ENCODE data around the gene KRT76.

Gene KRT76

GRCh38 chr12:52759695-52760094, 17.4 kb downstream of the KRT76 start:
- TF ChIP-seq, protein P1, sequence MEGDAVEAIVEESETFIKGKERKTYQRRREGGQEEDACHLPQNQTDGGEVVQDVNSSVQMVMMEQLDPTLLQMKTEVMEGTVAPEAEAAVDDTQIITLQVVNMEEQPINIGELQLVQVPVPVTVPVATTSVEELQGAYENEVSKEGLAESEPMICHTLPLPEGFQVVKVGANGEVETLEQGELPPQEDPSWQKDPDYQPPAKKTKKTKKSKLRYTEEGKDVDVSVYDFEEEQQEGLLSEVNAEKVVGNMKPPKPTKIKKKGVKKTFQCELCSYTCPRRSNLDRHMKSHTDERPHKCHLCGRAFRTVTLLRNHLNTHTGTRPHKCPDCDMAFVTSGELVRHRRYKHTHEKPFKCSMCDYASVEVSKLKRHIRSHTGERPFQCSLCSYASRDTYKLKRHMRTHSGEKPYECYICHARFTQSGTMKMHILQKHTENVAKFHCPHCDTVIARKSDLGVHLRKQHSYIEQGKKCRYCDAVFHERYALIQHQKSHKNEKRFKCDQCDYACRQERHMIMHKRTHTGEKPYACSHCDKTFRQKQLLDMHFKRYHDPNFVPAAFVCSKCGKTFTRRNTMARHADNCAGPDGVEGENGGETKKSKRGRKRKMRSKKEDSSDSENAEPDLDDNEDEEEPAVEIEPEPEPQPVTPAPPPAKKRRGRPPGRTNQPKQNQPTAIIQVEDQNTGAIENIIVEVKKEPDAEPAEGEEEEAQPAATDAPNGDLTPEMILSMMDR (IDR thresholded peaks at IDR 0.05; ENCODE audit: insufficient read depth, low read length, missing control alignments) = no peak
- DNase-seq (ENCODE audit: low read depth, low spot score) = no peak
- ChIA-PET CTCF (interaction anchor here (1.7 kb wide), 1 partner anchor 111 kb away, joined by 3 read pairs; no protein-coding TSS in a partner anchor), POLR2A (no interaction called here)
- H3K4me3 ChIP-seq (ENCODE audit: low read depth, low read length) = no peak overlapping the region

- TF ChIP-seq, protein P1 (IDR thresholded peaks at IDR 0.05; ENCODE audit: insufficient read depth, low read length, missing control alignments) = no peak
- POLR2A ChIA-PET = no interaction called here
- H3K4me3 ChIP-seq (ENCODE audit: low read depth, low read length) = no peak overlapping the region
- DNase-seq (ENCODE audit: low read depth, low spot score) = no peak
- CTCF ChIA-PET = interaction anchor here (1.7 kb wide), 1 partner anchor 112 kb away, joined by 3 read pairs; no protein-coding TSS in a partner anchor
Observed at GRCh38 chr12:52759218-52759617, 17.9 kb downstream of the KRT76 start.

GRCh38 chr12:52757449-52758176, 19.5 kb downstream of the KRT76 start:
- DNase-seq (ENCODE audit: low read depth, low spot score) = no peak
- ChIA-PET CTCF (interaction anchor here (1.2 kb wide), 2 partner anchors 31 to 108 kb away, joined by 3 to 4 read pairs; no protein-coding TSS in a partner anchor), POLR2A (no interaction called here)
- TF ChIP-seq, protein P1 (IDR thresholded peaks at IDR 0.05; ENCODE audit: insufficient read depth, low read length, missing control alignments) = no peak
- H3K4me3 ChIP-seq (ENCODE audit: low read depth, low read length) = no peak overlapping the region

DNA sequence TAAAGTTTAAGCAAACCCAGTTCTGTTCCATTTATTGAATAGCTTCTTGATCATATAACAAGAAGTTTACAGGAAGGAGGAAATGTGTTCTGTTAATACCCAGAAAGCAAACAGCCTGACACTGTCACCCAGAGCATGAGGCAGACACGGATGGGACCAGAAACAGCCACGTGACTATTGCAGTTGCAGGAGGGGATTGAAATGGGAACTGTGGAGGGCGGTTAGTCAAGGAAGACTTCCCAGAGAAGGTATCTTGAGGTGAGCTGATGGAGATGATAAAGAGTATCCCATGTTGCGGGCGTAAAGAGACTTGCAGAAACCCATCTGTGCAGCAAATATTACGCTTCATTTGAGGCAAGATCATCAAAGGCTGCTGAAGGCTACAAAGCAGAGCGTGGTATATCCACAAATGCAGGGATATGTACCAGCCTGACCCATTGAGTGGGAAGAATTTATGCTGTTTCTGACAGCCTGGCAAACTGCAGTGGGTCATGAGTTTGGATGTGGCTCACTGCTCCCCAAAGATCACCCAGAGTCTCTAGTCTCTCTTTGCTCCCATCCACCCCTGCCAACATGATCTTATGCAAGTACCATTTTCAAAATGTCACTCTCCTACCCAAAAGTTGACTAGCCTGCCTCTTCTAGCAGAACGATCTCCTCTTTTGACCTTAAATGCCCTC, 20.7 kb downstream of the KRT76 start:
- DNase-seq (ENCODE audit: low read depth, low spot score) = no peak
- TF ChIP-seq, protein P1 (IDR thresholded peaks at IDR 0.05; ENCODE audit: insufficient read depth, low read length, missing control alignments) = no peak
- no peak overlapping the region for H3K4me3 ChIP-seq (ENCODE audit: low read depth, low read length)
- POLR2A ChIA-PET = no interaction called here
- CTCF ChIA-PET = no interaction called here

- TF ChIP-seq, protein P1 (IDR thresholded peaks at IDR 0.05; ENCODE audit: insufficient read depth, low read length, missing control alignments) = no peak
- no peak for DNase-seq (ENCODE audit: low read depth, low spot score)
- POLR2A ChIA-PET = no interaction called here
- CTCF ChIA-PET = no interaction called here
- H3K4me3 ChIP-seq (ENCODE audit: low read depth, low read length) = no peak overlapping the region
Observed at GRCh38 chr12:52755533-52755932, 21.6 kb downstream of the KRT76 start.

DNA sequence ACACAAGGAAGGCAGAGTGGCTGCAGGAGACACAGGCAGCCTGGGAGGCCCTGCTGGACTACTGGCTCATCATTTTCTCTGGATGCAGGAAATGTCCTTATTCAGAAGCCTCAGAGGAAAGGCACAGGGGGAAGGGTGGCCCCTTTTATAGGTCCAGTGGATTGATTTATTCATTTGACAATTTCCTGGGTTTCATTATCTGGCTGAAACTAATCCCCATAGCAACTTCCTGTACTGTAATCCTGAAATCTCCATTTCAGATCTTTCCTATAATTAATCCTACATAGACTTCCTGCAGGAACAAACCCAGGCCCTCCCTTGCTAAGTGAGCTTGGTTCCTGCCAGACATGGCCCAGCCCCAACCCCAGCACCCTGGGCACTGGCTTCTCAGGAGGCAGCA, 23.0 kb downstream of the KRT76 start:
- no peak overlapping the region for H3K4me3 ChIP-seq (ENCODE audit: low read depth, low read length)
- ChIA-PET POLR2A (no interaction called here), CTCF (no interaction called here)
- TF ChIP-seq, protein P1 (IDR thresholded peaks at IDR 0.05; ENCODE audit: insufficient read depth, low read length, missing control alignments) = no peak
- no peak for DNase-seq (ENCODE audit: low read depth, low spot score)
